ENCODE data around the gene PDE4DIP. TPM values are rescaled to one million over a fixed set of nuclear protein-coding genes. Genes with fewer than 3 reads are reported as not detected.
"Not testable (repeated sequence)": the region's sequence is repeated elsewhere in the genome, so short reads cannot be mapped to it uniquely, and the experiment has no call there.

PDE4DIP gene
- total RNA-seq, 4 donors from 2014 or later: 630 to 1,712 (median 1,308) TPM

DNA sequence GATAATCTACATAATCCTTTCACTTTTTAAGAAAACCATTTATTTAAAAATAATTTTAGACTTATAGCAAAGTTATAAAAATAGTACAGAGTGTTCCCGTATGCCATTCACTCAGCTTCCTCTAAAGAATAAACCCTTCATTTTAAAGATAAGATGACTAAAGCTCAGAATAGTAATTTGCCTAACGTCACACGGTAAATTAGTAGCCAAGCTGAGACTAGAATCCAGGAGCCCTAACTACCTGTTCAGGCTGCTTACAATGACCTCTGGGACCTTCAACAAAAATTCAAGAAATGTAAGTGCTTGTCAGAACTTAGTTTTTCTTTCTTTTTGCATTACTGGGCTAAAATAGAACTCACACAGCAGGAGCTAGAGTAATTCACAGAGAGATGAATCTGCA is 56.5 kb downstream of the PDE4DIP start:
- DNase-seq; H3K36me3 ChIP-seq; in situ Hi-C loops (cut with MboI; ENCODE audit: low sequenced_read_pairs in 4 of 4); H3K27me3 ChIP-seq; H3K4me1 ChIP-seq; H3K4me3 ChIP-seq; H3K9me3 ChIP-seq; ATAC-seq; intact Hi-C loops (cut with DNase I; ENCODE audit: low total_unique reads): not testable (repeated sequence)
- H3K27ac ChIP-seq: peak overlapping the region in 2 of 4 donors; percentile 73 to 85
- peak in 1 of 2 donors; percentile 32 for TF ChIP-seq POLR2A (IDR thresholded peaks at IDR 0.05)

DNA sequence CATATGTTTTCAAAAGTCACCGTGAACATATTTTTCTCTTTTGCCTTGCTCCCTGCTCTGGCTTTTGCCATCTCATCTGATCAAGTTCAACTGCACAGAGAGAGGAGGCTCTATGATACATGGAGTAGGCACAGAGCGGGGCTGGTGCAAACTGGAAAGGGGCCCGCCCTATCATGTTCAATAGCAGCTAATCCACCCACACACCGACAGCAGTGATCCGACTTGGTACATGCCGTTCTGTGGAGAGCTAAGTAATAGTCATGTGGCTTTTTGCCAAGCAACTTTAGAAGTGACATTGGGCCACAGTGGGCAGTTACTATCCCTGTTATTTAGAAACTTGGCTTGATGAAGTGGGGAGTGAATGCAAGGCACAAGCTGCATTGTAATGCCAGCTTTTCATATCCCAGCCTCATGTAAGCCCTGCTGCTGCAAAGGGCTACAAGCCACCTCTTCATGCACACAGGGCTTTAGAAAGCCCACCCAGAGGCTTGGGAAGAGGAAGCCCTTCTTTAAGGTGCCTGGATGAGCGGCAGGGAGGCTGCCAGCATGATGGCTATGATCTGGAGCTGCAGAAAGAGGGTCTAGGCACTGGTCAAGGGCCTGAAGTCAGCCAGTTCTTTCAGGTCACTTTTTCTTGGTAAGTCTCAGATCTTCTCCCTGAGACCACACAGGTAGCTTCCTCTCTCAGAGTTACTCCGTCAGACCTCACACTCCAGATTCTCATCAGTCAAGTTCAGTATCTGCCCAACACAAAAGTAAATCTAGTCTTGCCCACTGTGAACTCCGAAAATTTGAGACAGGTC is 57.1 kb downstream of the PDE4DIP start:
- H3K9me3 ChIP-seq; H3K27me3 ChIP-seq; H3K4me1 ChIP-seq; H3K36me3 ChIP-seq; H3K4me3 ChIP-seq; in situ Hi-C loops (cut with MboI; ENCODE audit: low sequenced_read_pairs in 4 of 4); DNase-seq; intact Hi-C loops (cut with DNase I; ENCODE audit: low total_unique reads): not testable (repeated sequence)
- ATAC-seq: peak; percentile 88 to 93
- H3K27ac ChIP-seq: peak overlapping the region in 2 of 4 donors; percentile 73 to 86

DNA sequence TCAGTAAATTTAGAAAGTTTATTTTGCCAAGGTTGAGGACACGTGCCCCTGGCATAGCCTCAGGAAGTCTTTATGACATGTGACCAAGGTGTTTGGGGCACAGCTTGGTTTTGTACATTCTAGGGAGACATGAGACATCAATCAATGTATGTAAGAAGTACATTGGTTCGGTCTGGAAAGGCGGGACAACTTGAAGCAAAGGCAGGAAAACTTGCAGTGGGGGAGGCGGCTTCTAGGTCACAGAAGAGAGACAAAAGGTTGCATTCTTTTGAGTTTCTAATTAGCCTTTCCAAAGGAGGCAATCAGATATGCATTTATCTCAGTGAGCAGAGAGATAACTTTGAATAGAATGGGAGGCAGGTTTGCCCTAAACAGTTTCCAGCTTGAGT is 57.7 kb downstream of the PDE4DIP start:
- H3K9me3 ChIP-seq: not testable (repeated sequence)

DNA sequence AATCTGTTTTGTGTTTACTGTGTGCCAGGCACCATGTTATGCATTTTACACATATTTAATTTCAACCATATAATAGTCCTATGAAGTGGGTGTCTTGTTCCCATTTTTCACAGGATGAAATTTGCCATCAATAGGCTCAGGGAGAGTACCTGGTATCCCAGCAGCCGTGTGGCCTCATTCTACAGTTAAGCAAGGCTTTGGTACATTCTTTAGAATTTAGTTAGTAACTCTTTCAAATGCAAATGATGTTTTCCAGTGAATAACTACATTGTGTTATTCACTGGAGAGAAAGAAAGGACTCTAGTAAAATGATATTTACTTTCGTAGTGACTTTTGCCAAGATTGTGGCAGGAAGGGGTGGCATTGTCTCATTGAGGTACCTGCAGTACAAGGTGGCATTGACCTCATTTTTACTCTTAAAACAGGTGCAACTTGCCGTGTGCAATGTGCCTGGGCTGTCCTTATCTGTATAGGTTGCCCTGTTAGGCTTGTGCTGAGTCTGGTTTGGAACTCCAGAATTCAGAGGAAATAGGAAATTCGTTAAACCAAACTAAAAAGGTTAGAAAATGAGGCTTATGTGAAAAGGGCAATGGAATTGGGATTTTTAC is 65.1 kb downstream of the PDE4DIP start:
- DNase-seq; H3K27me3 ChIP-seq; in situ Hi-C loops (cut with MboI; ENCODE audit: low sequenced_read_pairs in 4 of 4); H3K36me3 ChIP-seq; ATAC-seq; H3K4me3 ChIP-seq; intact Hi-C loops (cut with DNase I; ENCODE audit: low total_unique reads); H3K9me3 ChIP-seq; H3K4me1 ChIP-seq; H3K27ac ChIP-seq: not testable (repeated sequence)

More for the DNA sequence above, 57.7 kb downstream of the PDE4DIP start:
- intact Hi-C loops (cut with DNase I; ENCODE audit: low total_unique reads); H3K4me3 ChIP-seq; DNase-seq; in situ Hi-C loops (cut with MboI; ENCODE audit: low sequenced_read_pairs in 4 of 4); H3K36me3 ChIP-seq; H3K27me3 ChIP-seq; H3K4me1 ChIP-seq: not testable (repeated sequence)
- H3K27ac ChIP-seq: peak overlapping the region in 2 of 4 donors; percentile 72 to 86
- peak in 1 of 2 donors; percentile 16 for ATAC-seq

DNA sequence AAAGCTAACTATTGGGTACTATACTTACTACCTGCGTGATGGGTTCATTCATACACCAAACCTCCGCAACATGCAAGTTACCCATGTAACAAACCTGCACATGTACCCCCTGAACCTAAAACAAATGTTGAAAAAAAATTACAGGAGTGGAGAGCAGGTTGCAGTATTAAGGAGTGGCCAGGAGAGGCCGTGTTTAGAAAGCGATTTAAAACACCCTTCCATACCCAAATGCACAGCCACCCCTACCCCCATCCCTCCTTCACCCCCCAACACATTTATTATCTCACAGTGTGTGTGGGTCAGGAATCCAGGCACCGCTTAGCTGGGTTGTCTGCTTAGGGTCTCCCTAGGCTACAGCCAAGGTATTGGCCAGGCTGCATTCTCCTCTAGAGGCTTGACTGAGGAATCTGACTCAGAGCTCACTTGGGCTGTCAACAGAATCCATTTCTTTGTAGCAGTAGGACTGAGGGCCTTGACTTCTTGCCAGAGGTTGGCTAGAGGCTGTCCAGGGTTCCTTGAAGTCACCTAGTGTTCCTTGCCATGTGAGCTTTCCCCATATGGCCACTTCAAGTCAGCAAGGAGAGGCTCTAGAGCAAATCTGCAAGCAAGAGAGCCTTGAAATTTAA is 67.2 kb downstream of the PDE4DIP start:
- peak; percentile 62 to 73 for ATAC-seq
- in situ Hi-C loops (cut with MboI; ENCODE audit: low sequenced_read_pairs in 4 of 4); DNase-seq; H3K4me1 ChIP-seq; H3K4me3 ChIP-seq; H3K36me3 ChIP-seq; H3K9me3 ChIP-seq; H3K27me3 ChIP-seq; intact Hi-C loops (cut with DNase I; ENCODE audit: low total_unique reads): not testable (repeated sequence)
- peak overlapping the region; percentile 58 to 81 (median 72) for H3K27ac ChIP-seq

DNA sequence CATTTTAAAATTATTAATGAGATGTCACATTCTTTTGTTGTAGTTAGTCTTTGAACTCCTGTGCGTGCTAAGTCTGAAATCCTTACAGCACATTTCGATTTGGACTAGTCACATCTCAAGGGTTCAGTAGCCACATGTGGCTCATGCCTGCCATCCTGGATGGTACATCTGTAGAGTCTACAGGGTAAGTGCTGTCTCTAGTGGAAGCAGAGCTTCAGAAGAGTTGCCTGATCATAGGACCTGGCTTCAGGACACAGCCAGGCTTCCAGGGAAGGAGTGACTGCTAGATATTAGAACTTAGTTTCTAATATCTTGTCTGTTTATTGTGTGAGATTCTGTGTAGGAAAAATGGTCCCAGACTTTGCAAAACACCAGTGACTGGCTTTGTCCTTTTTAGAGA is 72.0 kb downstream of the PDE4DIP start:
- peak; percentile 60 to 71 for ATAC-seq
- DNase-seq, H3K9me3 ChIP-seq: not testable (repeated sequence)

DNA sequence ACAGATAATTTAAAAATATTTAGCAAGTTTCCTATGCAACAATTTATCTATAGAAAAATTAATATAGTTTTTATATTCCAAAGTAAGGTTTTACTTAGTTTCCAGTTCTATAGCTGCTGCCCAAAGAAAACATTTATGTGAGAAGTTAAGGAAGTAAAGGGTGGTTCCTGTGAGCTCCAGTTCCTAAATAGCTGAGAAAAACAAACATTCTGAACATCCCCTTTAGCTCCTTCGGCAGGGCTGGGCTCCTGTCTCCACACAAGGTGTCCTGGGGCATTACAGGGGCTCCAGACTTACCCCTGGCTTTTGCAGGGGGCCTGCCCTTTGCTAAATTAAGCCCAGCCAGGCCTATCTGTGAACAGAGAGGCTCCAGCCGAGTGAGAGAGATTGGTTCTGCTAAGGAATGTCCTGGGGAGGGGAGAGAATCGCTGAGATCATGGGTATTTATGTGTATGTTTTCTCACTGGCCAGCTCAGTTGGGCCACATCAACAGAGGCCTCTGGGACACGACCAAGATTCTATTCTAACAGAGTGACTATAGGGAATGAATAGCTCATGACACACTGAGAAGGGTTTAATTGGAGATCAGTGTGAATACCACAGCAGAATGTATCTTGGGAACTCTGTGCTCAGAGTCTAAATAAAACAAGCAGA is 72.6 kb downstream of the PDE4DIP start:
- ATAC-seq: peak; percentile 84 to 86

More for the DNA sequence above, 72.0 kb downstream of the PDE4DIP start:
- intact Hi-C loops (cut with DNase I; ENCODE audit: low total_unique reads); in situ Hi-C loops (cut with MboI; ENCODE audit: low sequenced_read_pairs in 4 of 4); H3K4me3 ChIP-seq; H3K36me3 ChIP-seq; H3K27me3 ChIP-seq: not testable (repeated sequence)
- peak overlapping the region; percentile 73 to 84 (median 82) for H3K27ac ChIP-seq
- H3K4me1 ChIP-seq: peaks cover 4 to 11% of the 10 kb centered on the region in 2 donors

DNA sequence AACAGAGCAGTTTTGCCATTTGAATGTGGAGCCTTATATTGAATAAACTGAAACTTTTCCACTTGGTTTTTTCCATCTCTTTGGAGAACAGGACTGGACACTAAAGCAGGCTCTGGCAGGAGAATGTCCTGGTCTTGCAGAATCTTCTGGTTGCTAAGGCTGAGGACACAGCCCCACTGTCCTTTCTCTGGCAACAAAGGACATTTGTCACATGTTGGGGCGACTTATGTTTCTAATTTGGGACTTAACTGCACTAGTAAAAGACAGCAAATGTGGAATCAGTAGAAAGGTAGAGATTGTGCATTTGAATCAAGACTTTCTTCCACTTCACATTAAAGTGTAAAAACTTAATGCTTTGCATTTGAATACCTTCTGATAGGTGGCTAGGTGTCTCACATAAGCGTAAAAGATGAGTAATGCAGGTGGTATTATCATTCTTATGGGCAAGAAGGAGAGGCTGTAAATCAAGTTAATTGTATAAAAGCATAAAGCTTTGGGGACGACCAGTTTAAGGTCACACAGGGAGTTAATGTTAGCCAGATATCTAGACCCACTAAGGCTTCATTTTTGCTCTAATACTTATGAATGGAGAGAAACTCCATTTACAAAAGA is 74.7 kb downstream of the PDE4DIP start:
- ATAC-seq: peak; percentile 68 to 71
- intact Hi-C loops (cut with DNase I; ENCODE audit: low total_unique reads); DNase-seq; H3K9me3 ChIP-seq; H3K4me1 ChIP-seq; H3K27me3 ChIP-seq; H3K36me3 ChIP-seq; H3K4me3 ChIP-seq; in situ Hi-C loops (cut with MboI; ENCODE audit: low sequenced_read_pairs in 4 of 4): not testable (repeated sequence)
- peak overlapping the region; percentile 78 to 83 (median 80) for H3K27ac ChIP-seq

More for the DNA sequence above, 72.6 kb downstream of the PDE4DIP start:
- intact Hi-C loops (cut with DNase I; ENCODE audit: low total_unique reads); in situ Hi-C loops (cut with MboI; ENCODE audit: low sequenced_read_pairs in 4 of 4); H3K4me3 ChIP-seq; H3K27me3 ChIP-seq; H3K4me1 ChIP-seq; H3K9me3 ChIP-seq; H3K36me3 ChIP-seq: not testable (repeated sequence)
- peak; percentile 64 to 86 for DNase-seq
- TF ChIP-seq POLR2A (IDR thresholded peaks at IDR 0.05): peak; percentile 32 to 70
- H3K27ac ChIP-seq: peak overlapping the region; percentile 76 to 92 (median 82)

DNA sequence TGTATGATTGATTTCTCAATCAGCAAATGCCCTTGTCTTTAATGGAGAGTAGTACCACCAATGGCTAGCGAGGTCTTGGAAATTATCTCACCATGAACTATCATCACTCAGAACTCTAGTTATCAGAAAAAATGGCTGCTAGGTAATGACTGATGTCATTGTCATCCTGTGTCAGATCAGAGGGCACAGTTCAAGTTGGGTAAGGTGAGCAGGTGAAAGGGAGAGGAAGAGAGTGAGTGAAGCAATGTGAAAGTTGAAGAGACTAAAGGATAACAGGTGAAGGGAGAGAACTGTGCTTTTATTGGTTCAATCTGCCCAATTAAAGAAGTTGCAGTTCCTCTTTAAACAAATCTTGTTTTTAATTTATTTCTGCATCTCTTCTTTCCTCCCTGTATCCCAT is 76.8 kb downstream of the PDE4DIP start:
- ATAC-seq; intact Hi-C loops (cut with DNase I; ENCODE audit: low total_unique reads); H3K27ac ChIP-seq; H3K9me3 ChIP-seq; H3K4me3 ChIP-seq; H3K36me3 ChIP-seq; DNase-seq; H3K4me1 ChIP-seq; H3K27me3 ChIP-seq; in situ Hi-C loops (cut with MboI; ENCODE audit: low sequenced_read_pairs in 4 of 4): not testable (repeated sequence)

DNA sequence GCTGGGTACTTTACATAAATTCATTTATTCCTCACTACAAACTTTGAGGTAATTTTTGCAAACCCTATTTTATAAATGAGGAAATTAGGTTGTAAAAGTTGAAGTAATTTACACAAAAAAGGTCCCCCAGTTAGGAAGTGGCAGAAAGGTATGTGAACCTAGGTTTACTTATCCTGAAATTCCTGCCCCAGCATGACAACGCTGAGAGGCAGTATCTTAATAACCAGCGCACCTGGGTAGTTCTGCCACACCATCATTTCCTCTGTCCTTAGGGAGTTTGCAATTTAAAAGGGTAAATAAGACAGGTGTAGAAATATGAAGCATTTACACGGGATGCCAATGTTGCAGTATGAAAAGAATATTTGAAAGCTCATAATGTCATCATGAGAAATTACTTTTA is 79.6 kb downstream of the PDE4DIP start:
- DNase-seq; H3K27me3 ChIP-seq; in situ Hi-C loops (cut with MboI; ENCODE audit: low sequenced_read_pairs in 4 of 4); H3K9me3 ChIP-seq; intact Hi-C loops (cut with DNase I; ENCODE audit: low total_unique reads); ATAC-seq; H3K4me1 ChIP-seq; H3K36me3 ChIP-seq; H3K4me3 ChIP-seq: not testable (repeated sequence)
- peak overlapping the region in 3 of 4 donors; percentile 18 to 60 (median 46) for H3K27ac ChIP-seq

DNA sequence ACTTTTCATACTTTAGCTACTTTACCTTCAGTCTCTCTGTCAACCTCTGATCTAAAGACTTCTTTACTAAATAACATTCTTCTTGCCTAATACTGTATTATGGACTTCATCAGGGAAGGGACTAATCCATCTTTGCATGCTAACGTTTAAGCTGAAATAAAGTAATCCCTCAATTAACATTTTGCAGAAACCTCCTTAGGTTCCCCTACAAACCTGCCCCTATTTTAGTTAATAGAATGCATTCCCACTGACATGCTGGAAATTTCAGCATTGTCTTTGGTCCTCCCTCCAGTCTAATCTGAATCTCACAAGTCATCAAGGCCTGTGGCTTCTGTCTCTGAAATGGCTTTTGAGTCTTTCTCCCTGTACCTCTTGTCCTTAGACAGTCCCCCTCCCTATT is 83.4 kb downstream of the PDE4DIP start:
- in situ Hi-C loops (cut with MboI; ENCODE audit: low sequenced_read_pairs in 4 of 4); DNase-seq: not testable (repeated sequence)
- H3K27ac ChIP-seq: peak overlapping the region in 1 of 4 donors; percentile 56

More for the DNA sequence above, 83.4 kb downstream of the PDE4DIP start:
- H3K27me3 ChIP-seq; intact Hi-C loops (cut with DNase I; ENCODE audit: low total_unique reads); ATAC-seq; H3K4me1 ChIP-seq; H3K4me3 ChIP-seq; H3K36me3 ChIP-seq; H3K9me3 ChIP-seq: not testable (repeated sequence)
